Frontal cortex (tissue), 4 donors: ENCODE data around the gene KRIT1. TPM values are rescaled to one million over a fixed set of nuclear protein-coding genes. Genes with fewer than 3 reads are reported as not detected.
A peak's percentile ranks its signal among the peaks of the same experiment; 100 is the strongest.
"Not testable (repeated sequence)": the region's sequence is repeated elsewhere in the genome, so short reads cannot be mapped to it uniquely, and the experiment has no call there.

Experiments used
- DNase-seq, 2 donors: peaks; one replicate each; pipeline ENCODE4 v3.0.0; 2012; ENCODE audit warnings: low spot score in 2 of 2
- FAIRE-seq: peaks from 2 replicates; lab custom pipeline; 2012; peaks lifted over from hg19 to GRCh38; lab: Jason Lieb, UNC
- total RNA-seq: library from RNA; depleted of rRNA; stranded (reverse); fragments of >200 nt; gene quantifications from one replicate; pipeline ENCODE4 v1.2.3, GENCODE V29; 2014
- donor health status: control.
- donor health status: control.
- donor health status: control.

KRIT1 gene
- 92.1 TPM for total RNA-seq

DNA sequence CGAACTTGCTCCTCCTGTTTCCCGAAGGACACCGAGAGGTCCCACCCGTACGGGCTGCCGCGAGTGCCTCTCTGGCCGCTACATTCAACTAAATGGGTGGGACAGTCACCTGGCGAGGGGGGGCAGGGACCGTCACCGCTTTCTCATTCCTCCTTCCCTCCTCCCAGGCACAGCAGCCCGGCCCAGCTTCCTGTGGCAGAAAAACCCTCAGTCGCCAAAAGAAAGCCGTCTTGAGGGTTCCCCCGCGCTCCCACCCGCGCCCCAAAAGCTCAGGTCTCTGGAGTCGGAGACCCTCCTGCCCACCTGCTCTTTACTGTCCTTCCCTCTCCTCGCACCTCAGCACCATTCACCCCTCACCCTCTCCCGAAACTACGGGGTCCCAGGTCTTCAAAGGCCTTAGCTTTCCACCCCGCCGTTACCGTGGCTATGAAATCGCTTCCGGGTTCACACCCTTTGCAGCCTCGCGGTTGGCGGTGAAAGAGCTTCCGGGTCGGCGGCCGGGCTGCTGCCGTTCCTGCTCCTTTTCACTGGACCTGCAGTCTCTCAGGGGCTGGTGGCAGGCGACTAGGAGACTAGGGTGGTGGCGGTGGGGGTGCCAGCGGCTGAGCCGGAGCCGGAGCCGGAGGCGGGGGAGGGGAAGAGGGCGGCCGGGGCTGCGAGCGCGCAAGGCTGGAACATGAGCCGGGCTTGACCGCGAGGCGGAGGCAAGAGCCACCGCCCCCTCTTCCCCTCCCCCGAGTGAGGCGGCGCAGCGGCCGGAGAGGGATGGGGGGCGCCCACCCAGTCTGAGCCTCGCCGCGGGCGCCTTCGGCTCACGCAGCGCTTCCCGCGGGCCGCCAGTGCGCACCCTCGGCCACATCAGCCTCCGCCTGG lies at the start of gene KRIT1, which contains the start of gene ANKIB1:
TSS of gene KRIT1 (minus strand) at position 428 of the 873 bp plus-strand sequence. CDS start 3,779 bp downstream, outside the sequence.
TSS of gene ANKIB1 (plus strand) at position 488 of the 873 bp plus-strand sequence. CDS start 49,005 bp downstream, outside the sequence.
- FAIRE-seq (no peak), DNase-seq (peak; percentile 82 to 84)

GRCh38 chr7:92295391-92295790 lies 49.7 kb upstream of the KRIT1 start:
- FAIRE-seq (no peak), DNase-seq (no peak)

DNA sequence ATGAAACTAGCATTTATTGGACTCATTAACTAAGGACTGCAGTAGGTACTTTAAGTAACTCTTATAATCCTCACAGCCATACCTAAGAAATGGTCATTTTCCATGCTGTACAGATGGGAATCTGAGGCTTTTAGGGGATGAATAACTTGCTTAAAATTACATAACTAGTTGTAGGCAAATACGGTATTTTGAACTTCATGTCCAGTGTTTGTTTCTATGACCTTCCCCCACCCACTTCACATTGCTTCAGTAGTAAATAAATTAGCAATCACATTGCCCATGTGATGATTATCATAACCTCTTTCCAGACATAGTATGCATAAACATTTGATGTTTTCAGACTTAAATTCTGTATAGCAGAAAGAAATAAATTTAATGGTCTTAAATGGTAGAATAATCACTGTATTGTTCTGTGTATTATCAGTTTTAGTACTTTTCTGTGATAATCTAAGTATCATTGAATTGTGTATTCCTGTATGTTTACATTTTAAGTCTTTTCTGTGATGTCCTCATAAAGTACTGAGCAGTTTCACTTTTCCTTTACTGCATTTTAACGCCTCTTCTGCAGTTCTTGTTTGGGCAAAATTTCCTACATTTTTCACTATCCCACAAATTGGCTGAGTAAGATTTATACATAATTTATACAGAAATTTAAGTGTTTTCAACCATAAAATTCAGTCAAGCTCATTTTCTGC lies 48.3 kb upstream of the KRIT1 start:
- DNase-seq (no peak), FAIRE-seq (no peak)

DNA sequence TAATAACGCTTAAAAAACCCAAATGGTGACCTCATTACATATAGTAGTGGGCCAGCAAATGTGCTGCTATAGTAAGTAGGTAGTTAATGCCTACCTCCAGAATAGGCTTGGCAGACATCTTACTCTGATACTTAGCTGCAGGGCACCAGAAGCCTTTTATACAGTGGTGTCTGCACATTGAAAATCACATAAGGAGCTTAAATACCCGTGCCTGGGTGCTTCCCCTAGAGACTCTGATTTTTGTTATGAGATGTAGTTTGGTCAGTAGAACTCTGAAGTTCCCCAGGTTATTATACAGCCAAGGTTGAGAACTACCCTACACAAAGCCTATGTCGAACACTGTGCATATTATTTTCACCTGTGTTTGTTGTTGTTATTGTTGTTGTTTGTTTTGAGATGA lies 47.3 kb upstream of the KRIT1 start:
- DNase-seq (no peak), FAIRE-seq (no peak)

GRCh38 chr7:92289321-92289720 lies 43.6 kb upstream of the KRIT1 start:
- no peak for FAIRE-seq
- no peak for DNase-seq

DNA sequence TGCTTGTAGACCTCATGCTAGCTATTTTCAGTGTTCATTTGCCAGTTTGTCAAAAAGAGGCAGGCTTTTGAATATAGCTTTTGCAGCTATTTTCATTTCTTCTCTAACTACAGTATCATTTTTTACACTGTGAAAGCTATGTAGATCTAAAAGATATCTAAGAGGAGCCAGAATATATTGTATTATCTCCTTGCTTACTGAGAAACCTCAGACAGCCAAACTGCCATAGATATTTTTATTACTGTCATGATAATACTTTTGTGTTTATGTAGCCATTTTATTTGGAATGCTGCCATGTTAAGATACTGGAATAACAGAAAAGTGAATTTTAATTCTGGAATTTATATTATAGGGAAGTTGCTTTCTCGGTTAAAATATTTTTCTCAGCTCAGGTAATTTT lies 37.2 kb upstream of the KRIT1 start:
- FAIRE-seq: no peak

DNA sequence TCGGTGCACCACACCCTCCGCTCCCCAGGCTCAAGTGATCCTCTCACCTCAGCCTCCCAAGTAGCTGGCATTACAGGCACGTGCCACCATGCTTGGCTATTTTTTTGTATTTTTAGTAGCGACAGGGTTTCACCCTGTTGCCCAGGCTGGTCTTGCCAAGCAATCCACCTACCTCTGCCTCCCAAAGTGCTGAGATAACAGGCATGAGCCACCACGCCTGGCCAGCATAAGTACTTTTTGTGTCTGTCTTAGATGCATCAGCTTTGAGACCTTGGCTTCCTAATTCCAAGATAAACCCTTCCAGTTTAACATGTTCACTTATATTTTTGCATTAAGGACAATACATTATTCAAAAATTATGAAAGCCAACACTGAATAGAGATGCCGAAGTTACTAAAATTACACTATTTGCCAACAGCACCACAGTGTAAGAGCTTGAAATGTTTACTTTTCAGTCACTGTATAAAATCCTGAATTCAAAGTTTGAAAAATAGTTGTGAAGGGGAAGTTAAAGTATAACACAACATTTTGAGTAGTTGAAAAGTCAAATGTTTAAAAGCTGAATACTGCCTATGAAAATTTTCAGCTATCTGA lies 36.6 kb upstream of the KRIT1 start:
- DNase-seq (no peak), FAIRE-seq (no peak)

More for the DNA sequence above, 37.2 kb upstream of the KRIT1 start:
- DNase-seq: no peak

DNA sequence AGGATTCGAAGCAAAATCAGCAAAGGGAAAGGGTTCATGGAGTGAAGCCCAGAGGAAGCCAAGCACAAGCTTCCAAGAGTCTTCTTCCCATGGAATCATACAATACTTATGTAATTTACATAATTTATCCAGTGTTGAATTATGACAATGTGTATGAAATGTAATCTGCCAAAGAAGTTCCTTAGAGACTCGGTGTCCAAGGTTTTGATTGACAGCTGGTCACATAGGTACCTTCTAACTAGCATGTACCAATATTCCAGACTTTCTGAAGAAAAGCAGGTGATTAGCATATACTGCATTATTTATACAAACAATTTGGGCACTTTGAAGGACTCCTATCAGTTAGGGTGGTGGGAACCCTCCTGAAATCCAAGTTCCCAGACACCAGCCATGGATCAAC lies 35.3 kb upstream of the KRIT1 start:
- FAIRE-seq (no peak), DNase-seq (no peak)

DNA sequence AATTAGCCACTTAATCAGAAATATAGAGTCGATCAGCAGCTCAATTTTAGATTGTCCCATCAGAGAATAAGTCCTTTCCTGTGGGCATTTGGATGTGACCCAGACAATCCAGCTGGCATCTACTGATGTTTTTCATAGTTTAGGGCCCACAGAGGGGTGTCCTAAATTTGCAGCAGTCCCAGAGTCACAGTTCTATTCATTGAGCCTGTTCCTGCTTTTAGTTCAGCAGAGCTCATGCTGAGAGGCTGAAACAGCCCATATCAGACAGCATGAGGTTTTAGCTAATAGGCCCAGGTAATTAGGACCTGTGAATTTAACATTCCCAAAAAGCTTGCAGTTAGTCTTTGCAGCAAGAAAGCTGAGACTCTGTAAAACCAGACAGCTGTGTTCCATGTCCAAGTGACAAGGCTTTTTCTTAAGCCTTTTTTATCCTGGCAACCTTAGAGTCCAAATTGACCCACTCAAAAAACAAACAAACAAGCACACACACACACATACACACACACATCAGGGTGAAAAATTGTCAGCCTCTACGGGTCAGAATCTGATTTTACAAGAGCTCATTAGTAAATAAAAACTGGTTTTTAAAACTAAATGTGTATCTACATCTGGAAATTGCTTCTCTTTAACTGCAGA lies 33.8 kb upstream of the KRIT1 start:
- DNase-seq: no peak
- FAIRE-seq: no peak

DNA sequence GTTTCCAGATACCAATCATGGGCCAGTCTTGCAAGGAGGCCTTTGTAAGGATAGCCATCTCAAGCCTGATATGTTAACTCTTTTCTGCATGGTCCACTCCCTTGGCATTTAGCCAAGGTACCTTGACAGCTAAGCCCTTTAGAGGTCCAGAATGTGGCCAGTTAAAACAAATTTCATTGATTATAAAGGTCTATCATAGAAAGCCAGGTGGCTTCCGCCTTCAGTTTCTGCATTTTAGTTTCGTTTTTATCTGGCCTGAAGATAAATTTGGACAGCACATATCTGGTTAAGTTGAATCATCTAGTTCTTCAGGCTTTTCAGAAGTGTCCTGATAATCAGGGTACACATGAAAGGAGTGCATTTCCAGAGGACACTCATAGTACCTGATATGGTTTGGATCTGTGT lies 30.7 kb upstream of the KRIT1 start:
- FAIRE-seq (no peak), DNase-seq (no peak)

GRCh38 chr7:92275327-92275726 lies 29.6 kb upstream of the KRIT1 start:
- FAIRE-seq (no peak), DNase-seq (no peak)

DNA sequence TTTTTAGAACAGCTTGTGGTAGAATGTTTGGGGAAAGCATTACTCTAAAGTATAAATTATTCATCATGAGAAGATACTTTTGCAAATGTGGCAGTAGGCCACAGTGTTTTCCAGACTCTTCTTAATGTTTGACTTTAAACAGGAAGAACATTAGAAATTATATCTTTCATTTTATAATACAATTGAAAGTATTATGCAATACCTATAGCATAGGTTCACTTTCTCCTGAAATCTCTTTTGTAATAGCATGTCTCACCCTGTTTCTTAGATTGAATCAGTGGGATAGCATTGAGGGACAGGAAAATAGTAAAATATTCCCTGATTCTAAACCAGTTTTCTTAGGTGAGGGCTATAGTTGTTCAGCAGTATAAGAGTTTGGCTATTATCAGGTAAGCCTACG lies 23.2 kb upstream of the KRIT1 start:
- DNase-seq (no peak), FAIRE-seq (no peak)

DNA sequence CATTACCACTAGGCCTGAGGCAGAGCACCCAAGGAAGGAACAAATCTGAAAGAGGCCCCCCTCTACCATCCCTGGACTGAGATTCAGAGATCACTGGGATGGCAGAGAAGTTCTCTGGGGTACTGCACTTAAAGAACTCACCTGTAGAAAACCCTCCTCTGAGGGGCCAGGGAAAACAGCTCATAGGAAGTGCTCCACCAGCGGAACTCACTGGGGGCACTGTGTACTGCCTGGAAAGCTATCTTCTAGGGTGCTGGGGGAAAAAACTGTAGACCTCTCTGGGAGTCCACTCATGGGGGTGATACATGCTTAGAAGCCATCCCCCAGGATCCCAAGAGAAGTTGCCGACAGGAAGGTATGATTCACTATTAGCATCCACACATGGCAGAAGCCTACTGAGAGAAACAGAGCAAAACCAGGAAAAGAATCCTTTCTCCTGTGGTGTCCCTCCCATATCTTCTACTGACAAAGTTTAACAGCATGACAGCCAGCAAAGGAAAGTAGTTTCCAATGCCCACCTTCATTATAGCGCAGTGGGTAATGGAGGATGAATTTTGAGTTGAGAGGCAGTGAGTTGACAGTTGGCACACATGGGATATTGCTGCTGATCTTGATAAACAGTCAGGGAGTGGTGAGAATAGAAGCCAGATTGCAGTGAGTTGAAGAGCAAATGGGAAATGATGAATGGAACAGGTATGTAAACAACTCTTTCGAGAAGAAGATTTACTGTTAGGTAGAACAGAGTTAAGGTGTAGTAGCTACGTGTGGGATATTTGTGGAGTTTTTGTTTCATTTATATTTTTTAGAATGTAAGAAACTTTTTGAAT lies 20.9 kb upstream of the KRIT1 start:
- no peak for FAIRE-seq
- no peak for DNase-seq

DNA sequence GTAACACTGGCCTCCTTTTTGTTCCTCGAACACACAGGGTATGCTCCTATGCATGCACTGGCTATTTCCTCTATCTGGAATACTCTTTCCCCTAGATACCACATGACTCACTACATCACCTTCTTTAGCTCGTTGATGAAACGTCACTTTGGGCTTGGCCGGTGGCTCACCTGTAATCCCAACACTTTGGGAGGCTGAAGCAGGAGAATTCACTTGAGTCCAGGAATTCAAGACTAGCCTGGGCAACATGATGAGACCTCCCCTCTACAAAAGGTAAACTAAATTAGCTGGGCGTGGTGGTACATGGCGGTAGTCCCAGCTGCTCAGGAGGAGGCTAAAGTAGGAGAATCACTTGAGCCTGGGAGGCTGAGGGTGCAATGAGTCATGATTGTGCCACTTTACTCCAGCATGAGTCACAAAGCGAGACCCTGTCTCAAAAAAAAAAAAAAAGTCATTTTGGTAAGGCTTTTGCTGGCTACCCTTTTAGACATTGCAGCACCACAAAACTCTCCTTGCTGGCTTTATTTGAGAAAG lies 14.6 kb upstream of the KRIT1 start:
- DNase-seq (no peak), FAIRE-seq (no peak)

- FAIRE-seq (no peak), DNase-seq (no peak)
These were observed 14.0 kb upstream of the KRIT1 start for GRCh38 chr7:92259610-92260247.

DNA sequence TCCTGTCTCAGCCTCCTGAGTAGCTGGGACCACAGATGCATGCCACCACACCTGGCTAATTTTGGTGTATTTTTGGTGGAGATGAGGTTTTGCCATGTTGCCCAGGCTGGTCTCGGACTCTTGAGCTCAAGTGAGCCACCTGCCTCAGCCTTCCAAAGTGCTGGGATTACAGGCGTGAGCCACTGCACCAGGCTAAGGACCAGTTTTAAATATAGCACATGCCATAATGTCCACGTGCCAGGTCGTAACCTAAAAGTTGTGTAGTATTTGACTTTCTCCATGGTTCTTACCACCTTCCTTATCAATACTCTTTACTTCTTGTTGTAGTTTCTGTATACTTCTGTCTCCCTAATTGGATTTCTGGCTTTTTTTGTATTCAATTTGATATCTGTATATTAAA lies 13.3 kb upstream of the KRIT1 start:
- DNase-seq (no peak), FAIRE-seq (no peak)

DNA sequence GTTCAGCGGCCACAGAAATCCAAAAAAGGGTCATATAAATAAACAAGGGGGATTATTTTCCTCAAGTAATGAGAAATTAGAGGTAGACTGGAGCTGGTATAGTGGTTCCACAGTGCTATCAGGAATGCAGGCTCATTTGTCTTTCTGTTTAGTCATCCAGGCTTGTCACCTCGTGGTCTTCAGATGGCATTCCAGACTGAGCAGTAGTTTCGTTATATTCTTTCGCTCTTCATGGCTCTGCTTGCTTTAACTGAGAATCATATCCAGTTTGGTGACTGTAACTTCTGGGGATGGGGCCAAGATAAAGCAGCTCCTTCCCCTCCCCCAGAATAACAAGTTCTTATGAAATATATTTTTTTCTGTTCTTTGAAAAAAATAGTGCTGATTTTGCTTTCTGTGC lies 9.6 kb upstream of the KRIT1 start:
- FAIRE-seq (no peak), DNase-seq (no peak)

- FAIRE-seq, DNase-seq: not testable (repeated sequence)
These were observed 9.1 kb upstream of the KRIT1 start for GRCh38 chr7:92254800-92255199.

GRCh38 chr7:92253251-92253650 lies 7.5 kb upstream of the KRIT1 start:
- FAIRE-seq: peak; percentile 86
- peak in 1 of 2 donors; percentile 33 for DNase-seq
